ENCODE results near the gene CHD2.

Gene CHD2

GRCh38 chr15:92881802-92882696, 18.1 kb upstream of the CHD2 start:
- no peak for TF ChIP-seq CTCF (IDR thresholded peaks at IDR 0.05; ENCODE audit: control insufficient read depth, insufficient read depth, low read depth, low read length, missing control alignments)
- peak overlapping the region; percentile 42 for H3K4me3 ChIP-seq (ENCODE audit: control insufficient read depth, low read depth, low read length)
- peak; percentile 100 for DNase-seq (ENCODE audit: low read depth)

DNA sequence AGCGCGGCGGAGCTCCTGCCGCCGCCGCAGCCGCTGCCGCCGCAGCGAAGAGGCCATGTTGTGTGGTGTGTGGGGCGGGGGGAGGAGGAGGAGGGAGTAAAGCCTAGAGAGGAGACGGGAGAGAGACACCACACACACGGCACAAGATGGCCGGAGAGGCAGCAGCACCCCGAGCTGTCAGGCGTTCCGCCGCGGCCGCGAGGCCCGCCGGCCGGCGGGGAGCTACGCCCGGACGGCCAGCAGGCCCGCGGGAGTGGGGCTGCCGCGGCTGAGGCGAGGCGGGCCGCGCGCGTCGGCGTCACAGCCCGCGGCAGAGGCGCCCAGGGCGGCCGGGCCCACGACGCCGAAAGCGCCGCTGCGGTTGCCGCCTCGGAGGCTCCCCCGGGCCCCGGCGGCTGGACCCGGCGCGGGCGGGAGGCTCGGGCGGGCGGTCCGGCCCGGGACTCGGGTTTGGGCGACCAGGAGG, 17.4 kb upstream of the CHD2 start:
- H3K4me3 ChIP-seq (ENCODE audit: control insufficient read depth, low read depth, low read length): peak overlapping the region; percentile 47
- no peak for TF ChIP-seq CTCF (IDR thresholded peaks at IDR 0.05; ENCODE audit: control insufficient read depth, insufficient read depth, low read depth, low read length, missing control alignments)
- no peak for DNase-seq (ENCODE audit: low read depth)

DNA sequence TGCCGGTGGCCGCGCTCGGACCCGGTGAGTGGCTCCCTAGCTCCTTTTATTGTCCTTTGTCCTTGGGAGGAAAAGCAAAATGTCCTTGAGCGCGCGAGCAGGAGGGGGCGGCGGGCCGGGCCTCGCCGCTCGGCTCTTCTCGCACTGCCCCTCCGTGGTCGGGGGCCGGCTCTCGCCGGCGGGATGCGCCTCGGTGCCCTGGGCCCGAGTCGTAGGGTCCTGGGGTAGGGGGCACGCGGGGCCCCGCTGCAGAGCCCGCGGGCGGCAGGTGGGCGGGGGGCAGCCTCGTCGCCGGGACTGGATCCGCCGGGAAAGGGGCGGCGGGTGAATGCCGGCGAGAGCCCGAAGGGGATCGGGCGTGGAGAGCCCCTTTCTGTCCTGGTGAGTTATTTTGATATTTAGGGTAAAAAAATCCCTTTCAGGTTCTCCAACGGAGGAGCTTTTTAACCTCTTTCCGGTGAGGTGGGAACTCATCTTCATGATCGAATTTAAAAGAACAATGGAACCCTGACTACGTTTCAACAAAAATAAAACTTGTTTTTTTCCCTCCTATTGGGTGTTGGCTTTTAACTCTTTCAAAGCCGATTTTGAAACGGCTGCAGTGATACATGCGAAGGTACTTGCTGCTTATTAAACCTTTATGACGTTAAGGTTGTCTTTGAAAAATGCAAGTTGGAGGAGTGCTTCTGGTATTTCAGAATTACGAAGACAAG, 16.8 kb upstream of the CHD2 start:
- peak overlapping the region; percentile 47 for H3K4me3 ChIP-seq (ENCODE audit: control insufficient read depth, low read depth, low read length)
- no peak for DNase-seq (ENCODE audit: low read depth)
- no peak for TF ChIP-seq CTCF (IDR thresholded peaks at IDR 0.05; ENCODE audit: control insufficient read depth, insufficient read depth, low read depth, low read length, missing control alignments)

- H3K4me3 ChIP-seq (ENCODE audit: control insufficient read depth, low read depth, low read length): peak overlapping the region; percentile 47
- no peak for TF ChIP-seq CTCF (IDR thresholded peaks at IDR 0.05; ENCODE audit: control insufficient read depth, insufficient read depth, low read depth, low read length, missing control alignments)
- DNase-seq (ENCODE audit: low read depth): no peak
Measured at GRCh38 chr15:92883876-92884435, 16.2 kb upstream of the CHD2 start.

- DNase-seq (ENCODE audit: low read depth): no peak
- TF ChIP-seq CTCF (IDR thresholded peaks at IDR 0.05; ENCODE audit: control insufficient read depth, insufficient read depth, low read depth, low read length, missing control alignments): no peak
- peak overlapping the region; percentile 47 for H3K4me3 ChIP-seq (ENCODE audit: control insufficient read depth, low read depth, low read length)
Measured at GRCh38 chr15:92884436-92885223, 15.5 kb upstream of the CHD2 start.
